Tibial artery (tissue), 4 donors: ENCODE measurements around the gene VPS51.

ENCODE experiments used
- DNase-seq, 2 donors: peaks; one replicate each; pipeline ENCODE4 v3.0.0-alpha.2; 2019
- H3K27ac ChIP-seq, 2 donors: fragments of 200-600 bp; sonication (generic) in 1 of 2; 1 replicate in 1 of 2; 2 replicates in 1 of 2; pipeline ENCODE4 v1.5.1; 2018 to 2019; ENCODE audit warnings: mild to moderate bottlenecking in 1 of 2
- H3K27me3 ChIP-seq, 2 donors: fragments of 200-600 bp; sonication (generic) in 1 of 2; one replicate each; pipeline versions ENCODE4 v1.5.1 to v1.6.0; 2016 to 2019
- H3K36me3 ChIP-seq, 3 donors: fragments of 200-600 bp; sonication (generic) in 2 of 3; one replicate each; pipeline ENCODE4 v1.5.1; 2016 to 2019; ENCODE audit warnings: mild to moderate bottlenecking in 2 of 3
- H3K4me1 ChIP-seq, 4 donors: fragments of 200-600 bp; sonication (generic) in 2 of 4; 1 replicate in 3 of 4; 2 replicates in 1 of 4; pipeline ENCODE4 v1.5.1; 2016 to 2019
- H3K4me3 ChIP-seq, 2 donors: fragments of 200-600 bp; sonication (generic) in 1 of 2; 1 replicate in 1 of 2; 2 replicates in 1 of 2; pipeline ENCODE4 v1.5.1; 2018 to 2019; ENCODE audit warnings: mild to moderate bottlenecking in 2 of 2
- H3K9me3 ChIP-seq, 3 donors: fragments of 200-600 bp; sonication (generic) in 1 of 3; one replicate each; pipeline ENCODE4 v1.5.1; 2016 to 2019
- intact Hi-C: fragments of 100-400 bp; cut with DNase I; formaldehyde crosslinking; loops from one replicate; pipeline ENCODE4 v1.15.0; 2023; ENCODE audit warnings: low total_unique reads
- TF ChIP-seq, protein P1 (sequence below), 2 experiments: fragments of 200-600 bp in 1 of 2; fragments of 450-650 bp in 1 of 2; IDR thresholded peaks; one replicate each; pipeline ENCODE4 v1.5.1; 2017 to 2019; ENCODE audit warnings: antibody characterized with exemption in 2 of 2, mild to moderate bottlenecking in 1 of 2, moderate library complexity in 1 of 2

The VPS51 gene

DNA sequence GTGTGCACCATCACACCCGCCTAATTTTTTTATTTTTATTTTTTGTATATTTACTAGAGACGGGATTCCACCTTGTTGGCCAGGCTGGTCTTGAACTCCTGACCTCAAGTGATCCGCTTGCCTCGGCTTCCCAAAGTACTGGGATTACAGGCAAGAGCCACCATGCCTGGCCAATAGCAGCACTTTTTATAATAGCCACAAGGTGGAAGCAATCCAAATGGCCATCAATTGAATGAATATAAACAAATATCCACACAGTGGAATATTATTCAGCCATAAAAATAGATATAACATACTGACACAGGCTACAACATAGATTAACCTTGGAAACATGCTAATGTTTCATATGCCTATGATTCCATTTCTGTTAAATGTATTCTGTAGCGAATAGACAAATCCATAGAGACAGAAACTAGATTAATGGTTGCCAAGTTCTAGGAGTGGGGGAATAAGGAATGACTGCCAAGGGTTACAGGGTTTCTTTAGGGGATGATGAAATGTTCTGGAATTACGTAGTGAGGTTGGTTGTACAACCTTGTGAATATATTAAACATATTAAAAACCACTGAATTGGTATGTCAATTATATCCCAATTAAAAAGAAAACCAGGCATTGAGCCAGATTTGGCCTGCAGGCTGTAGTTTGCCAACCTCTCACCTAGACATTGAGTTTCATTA, 4.8 kb downstream of the VPS51 start:
- Histone ChIP-seq H3K9me3 (no peaks in the 10 kb centered on the region), H3K36me3 (peaks cover 5 to 13% (median 9%) of the 10 kb centered on the region in 3 donors), H3K27me3 (no peaks in the 10 kb centered on the region), H3K4me3 (no peak overlapping the region), H3K4me1 (peaks cover 0 to 39% (median 30%) of the 10 kb centered on the region in 4 donors), H3K27ac (no peak overlapping the region)
- TF ChIP-seq, protein P1, sequence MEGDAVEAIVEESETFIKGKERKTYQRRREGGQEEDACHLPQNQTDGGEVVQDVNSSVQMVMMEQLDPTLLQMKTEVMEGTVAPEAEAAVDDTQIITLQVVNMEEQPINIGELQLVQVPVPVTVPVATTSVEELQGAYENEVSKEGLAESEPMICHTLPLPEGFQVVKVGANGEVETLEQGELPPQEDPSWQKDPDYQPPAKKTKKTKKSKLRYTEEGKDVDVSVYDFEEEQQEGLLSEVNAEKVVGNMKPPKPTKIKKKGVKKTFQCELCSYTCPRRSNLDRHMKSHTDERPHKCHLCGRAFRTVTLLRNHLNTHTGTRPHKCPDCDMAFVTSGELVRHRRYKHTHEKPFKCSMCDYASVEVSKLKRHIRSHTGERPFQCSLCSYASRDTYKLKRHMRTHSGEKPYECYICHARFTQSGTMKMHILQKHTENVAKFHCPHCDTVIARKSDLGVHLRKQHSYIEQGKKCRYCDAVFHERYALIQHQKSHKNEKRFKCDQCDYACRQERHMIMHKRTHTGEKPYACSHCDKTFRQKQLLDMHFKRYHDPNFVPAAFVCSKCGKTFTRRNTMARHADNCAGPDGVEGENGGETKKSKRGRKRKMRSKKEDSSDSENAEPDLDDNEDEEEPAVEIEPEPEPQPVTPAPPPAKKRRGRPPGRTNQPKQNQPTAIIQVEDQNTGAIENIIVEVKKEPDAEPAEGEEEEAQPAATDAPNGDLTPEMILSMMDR (IDR thresholded peaks at IDR 0.05): no peak
- DNase-seq: no peak
- intact Hi-C loops: no loop called here

GRCh38 chr11:65102142-65103095, 6.4 kb downstream of the VPS51 start:
- TF ChIP-seq, protein P1 (IDR thresholded peaks at IDR 0.05): no peak
- H3K27ac ChIP-seq: peak overlapping the region in 1 of 2 donors; percentile 55
- no peak for DNase-seq

DNA sequence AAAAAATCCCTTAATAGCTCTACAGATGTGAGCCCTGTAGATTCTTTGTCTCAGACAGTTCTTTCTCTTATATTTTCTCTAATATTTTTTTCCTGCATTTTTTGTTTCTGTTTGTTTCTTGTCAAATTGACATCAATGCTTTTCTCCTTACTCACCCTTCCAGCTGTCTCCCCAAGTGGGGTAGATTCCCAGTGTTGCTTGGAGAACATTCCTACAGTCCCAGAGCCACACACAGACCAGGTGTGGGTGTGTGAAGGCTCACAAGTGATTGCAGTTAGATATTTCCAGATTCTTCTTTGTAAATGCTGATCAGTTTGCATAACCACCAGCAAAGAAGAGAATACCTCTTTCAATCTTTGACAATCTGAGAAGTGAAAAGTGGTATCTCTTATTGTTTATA, 7.5 kb downstream of the VPS51 start:
- peaks cover 13 to 26% (median 25%) of the 10 kb centered on the region in 3 donors for H3K36me3 ChIP-seq
- peaks cover 0 to 26% (median 16%) of the 10 kb centered on the region in 4 donors for H3K4me1 ChIP-seq
- no peak overlapping the region for H3K27ac ChIP-seq
- H3K9me3 ChIP-seq: no peaks in the 10 kb centered on the region
- H3K27me3 ChIP-seq: no peaks in the 10 kb centered on the region
- TF ChIP-seq, protein P1 (IDR thresholded peaks at IDR 0.05): no peak
- no peak overlapping the region for H3K4me3 ChIP-seq
- no peak for DNase-seq
- intact Hi-C loops: no loop called here

More at GRCh38 chr11:65102142-65103095, 6.4 kb downstream of the VPS51 start:
- no peaks in the 10 kb centered on the region for H3K9me3 ChIP-seq
- peaks cover 0 to 30% (median 21%) of the 10 kb centered on the region in 4 donors for H3K4me1 ChIP-seq
- peaks cover 5 to 19% (median 16%) of the 10 kb centered on the region in 3 donors for H3K36me3 ChIP-seq
- intact Hi-C loops: no loop called here
- H3K4me3 ChIP-seq: no peak overlapping the region
- H3K27me3 ChIP-seq: no peaks in the 10 kb centered on the region

DNA sequence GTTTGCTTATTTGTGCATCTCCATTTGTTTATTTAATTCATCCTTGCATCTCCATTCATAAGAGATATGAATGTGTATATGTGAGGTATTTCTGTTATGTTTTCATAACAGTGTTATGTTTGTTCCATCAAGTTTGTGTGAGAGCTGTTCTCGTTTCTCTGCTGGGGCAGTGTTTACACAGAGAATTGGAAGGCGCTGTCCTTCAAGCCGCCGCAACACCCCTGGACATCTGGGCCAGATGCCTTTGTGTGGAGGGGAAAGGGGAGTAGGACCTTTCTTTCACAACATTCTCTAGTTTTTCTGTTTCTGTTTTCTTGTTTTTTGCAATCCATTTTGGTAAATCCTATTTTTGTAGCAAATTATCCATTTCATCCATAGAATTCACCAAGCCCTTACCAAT, 8.6 kb downstream of the VPS51 start:
- H3K4me3 ChIP-seq: no peak overlapping the region
- no peak overlapping the region for H3K27ac ChIP-seq
- intact Hi-C loops: no loop called here
- TF ChIP-seq, protein P1 (IDR thresholded peaks at IDR 0.05): no peak
- peaks cover 16 to 38% (median 28%) of the 10 kb centered on the region in 3 donors for H3K36me3 ChIP-seq
- no peaks in the 10 kb centered on the region for H3K9me3 ChIP-seq
- H3K27me3 ChIP-seq: no peaks in the 10 kb centered on the region
- no peak for DNase-seq
- peaks cover 0 to 26% (median 16%) of the 10 kb centered on the region in 4 donors for H3K4me1 ChIP-seq

DNA sequence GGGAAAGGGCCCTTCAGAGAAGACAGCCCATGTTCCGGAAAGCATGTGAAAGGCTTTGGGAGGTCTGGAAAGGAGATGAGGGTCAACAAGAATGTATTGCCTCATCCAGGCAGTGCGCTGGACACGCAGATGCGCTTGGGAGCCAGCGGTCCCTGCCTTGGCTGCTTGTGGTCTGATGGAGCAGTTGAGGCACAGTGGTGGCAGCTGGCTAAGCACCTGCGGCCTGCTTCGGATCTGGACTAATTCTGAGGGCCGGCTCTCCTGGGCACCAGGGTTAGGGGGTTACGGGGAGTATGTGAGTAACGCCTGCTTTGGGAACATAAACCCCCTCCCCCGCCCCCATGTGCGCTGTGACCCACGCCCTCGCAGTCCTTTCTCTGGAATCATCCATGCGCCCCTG, 11.1 kb downstream of the VPS51 start:
- H3K4me3 ChIP-seq: no peak overlapping the region
- no peaks in the 10 kb centered on the region for H3K27me3 ChIP-seq
- intact Hi-C loops: no loop called here
- H3K27ac ChIP-seq: no peak overlapping the region
- H3K36me3 ChIP-seq: peaks cover 18 to 40% (median 31%) of the 10 kb centered on the region in 3 donors
- no peak for DNase-seq
- H3K9me3 ChIP-seq: no peaks in the 10 kb centered on the region
- peaks cover 10 to 36% (median 27%) of the 10 kb centered on the region in 4 donors for H3K4me1 ChIP-seq
- TF ChIP-seq, protein P1 (IDR thresholded peaks at IDR 0.05): no peak
